ENCODE results near the gene SLC25A1. TPM values are rescaled to one million over a fixed set of nuclear protein-coding genes. Genes with fewer than 3 reads are reported as not detected.

The SLC25A1 gene
- total RNA-seq, 1 experiment from 2014 or later = 151 TPM

DNA sequence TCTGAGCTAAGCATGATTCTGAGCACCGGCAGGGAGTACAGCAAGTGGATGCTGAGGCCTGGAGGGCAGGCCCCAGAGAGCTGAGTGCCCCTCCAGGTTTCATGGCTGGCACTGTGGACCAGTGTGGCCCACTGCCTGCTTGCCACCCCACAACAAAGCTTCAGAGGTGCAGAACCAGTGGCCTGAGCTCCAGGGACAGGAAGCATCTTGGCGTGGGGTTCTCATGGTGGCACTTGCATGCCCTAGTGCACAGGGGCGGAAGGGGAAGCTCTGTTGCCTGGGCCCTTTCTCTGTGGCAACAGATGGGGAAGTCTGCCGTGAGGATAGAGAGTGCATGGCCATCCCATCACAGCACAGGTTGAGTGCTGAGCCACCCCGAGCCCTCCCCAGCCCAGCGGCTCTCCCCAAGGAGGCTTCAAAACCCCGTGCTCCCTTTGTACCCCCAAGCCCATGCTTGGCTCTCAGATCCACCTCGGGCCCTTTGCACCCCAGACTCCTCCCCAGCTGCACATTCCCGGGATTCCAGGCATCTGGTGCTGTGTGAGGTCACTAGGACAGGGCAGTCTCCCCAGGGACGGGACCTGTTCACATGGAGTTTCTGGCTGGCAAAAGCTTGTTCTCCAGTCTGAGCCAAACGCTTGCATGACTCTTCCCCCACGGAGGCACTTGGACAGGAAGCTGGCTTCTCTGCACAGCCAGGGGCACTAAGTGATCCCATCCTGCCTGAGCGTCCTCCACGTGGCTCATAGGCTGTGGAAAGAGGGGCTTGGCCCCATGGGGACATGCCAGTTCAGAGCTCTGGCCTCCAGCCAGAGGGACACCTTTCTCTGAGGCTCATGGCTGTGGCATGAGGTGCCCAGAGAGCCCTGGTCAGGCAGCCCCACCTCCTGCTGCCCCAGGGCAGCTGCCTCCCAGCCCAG is 4.2 kb downstream of the SLC25A1 start:
- H3K4me3 Mint-ChIP-seq = peak overlapping the region; percentile 35 to 44; a peak in 4 of 5 replicates
- no peak overlapping the region for H2BK5ac ChIP-seq (ENCODE audit: insufficient read length, low read length)
- H4K91ac ChIP-seq (ENCODE audit: insufficient read length, low read depth, low read length) = no peak overlapping the region
- H3T11ph ChIP-seq (ENCODE audit: low read length) = no peak overlapping the region
- peaks cover 6% of the 10 kb centered on the region for H3K79me1 ChIP-seq (ENCODE audit: insufficient read depth, low read depth, low read length, poor library complexity, severe bottlenecking)
- peaks cover 2% of the 10 kb centered on the region for H4K20me1 ChIP-seq (ENCODE audit: control insufficient read depth, insufficient read depth, insufficient read length)
- TF ChIP-seq, protein P1, sequence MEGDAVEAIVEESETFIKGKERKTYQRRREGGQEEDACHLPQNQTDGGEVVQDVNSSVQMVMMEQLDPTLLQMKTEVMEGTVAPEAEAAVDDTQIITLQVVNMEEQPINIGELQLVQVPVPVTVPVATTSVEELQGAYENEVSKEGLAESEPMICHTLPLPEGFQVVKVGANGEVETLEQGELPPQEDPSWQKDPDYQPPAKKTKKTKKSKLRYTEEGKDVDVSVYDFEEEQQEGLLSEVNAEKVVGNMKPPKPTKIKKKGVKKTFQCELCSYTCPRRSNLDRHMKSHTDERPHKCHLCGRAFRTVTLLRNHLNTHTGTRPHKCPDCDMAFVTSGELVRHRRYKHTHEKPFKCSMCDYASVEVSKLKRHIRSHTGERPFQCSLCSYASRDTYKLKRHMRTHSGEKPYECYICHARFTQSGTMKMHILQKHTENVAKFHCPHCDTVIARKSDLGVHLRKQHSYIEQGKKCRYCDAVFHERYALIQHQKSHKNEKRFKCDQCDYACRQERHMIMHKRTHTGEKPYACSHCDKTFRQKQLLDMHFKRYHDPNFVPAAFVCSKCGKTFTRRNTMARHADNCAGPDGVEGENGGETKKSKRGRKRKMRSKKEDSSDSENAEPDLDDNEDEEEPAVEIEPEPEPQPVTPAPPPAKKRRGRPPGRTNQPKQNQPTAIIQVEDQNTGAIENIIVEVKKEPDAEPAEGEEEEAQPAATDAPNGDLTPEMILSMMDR (conservative IDR thresholded peaks at IDR 0.05) = no peak
- H2BK12ac ChIP-seq (ENCODE audit: insufficient read length, low read depth, low read length) = no peak overlapping the region
- peak; percentile 65 for DNase-seq
- H3K4me1 ChIP-seq (ENCODE audit: insufficient read depth, low read length) = peaks cover 3% of the 10 kb centered on the region; the same call in 1 of the 2 replicates
- H3K27ac Mint-ChIP-seq = peak overlapping the region; percentile 74 to 81 (median 76); a peak in 5 of 7 replicates
- H2BK20ac ChIP-seq (ENCODE audit: low read depth, low read length, poor library complexity, severe bottlenecking) = no peak overlapping the region
- H3K4me2 ChIP-seq (ENCODE audit: insufficient read depth, insufficient read length, low read length) = no peak overlapping the region
- peak overlapping the region; percentile 21; the same call in 1 of the 2 replicates for H3K14ac ChIP-seq (ENCODE audit: insufficient read depth, low read length)
- H2AK5ac ChIP-seq (ENCODE audit: insufficient read length, low read length) = no peak overlapping the region
- no peaks in the 10 kb centered on the region for H3K9me3 ChIP-seq (ENCODE audit: control insufficient read depth, low read depth, low read length)
- peaks cover 21% of the 10 kb centered on the region for H3K27me3 Mint-ChIP-seq (ENCODE audit: low read depth)
- peaks cover 0 to 22% (median 15%) of the 10 kb centered on the region in 3 experiments; a peak in 5 of 7 replicates for H3K36me3 Mint-ChIP-seq (ENCODE audit: insufficient read depth in 1 of 3, low read depth in 3 of 3)
- H4K8ac ChIP-seq (replicated peaks; ENCODE audit: insufficient read length, low read depth, low read length) = no peak overlapping the region
- H4K5ac ChIP-seq (ENCODE audit: insufficient read length, low read depth, low read length) = no peak overlapping the region
- no peak overlapping the region for H3K23ac ChIP-seq (ENCODE audit: insufficient read length, low read depth, low read length)
- no peak overlapping the region for H2BK15ac ChIP-seq (ENCODE audit: low read depth, low read length)
- peaks cover 10% of the 10 kb centered on the region; the same call in 1 of the 2 replicates for H3K79me2 ChIP-seq (ENCODE audit: insufficient read depth, low read length)
- peaks cover 4% of the 10 kb centered on the region; the same call in 1 of the 2 replicates for H3K27me3 ChIP-seq (ENCODE audit: insufficient read depth, low read length)
- H3K27ac ChIP-seq (ENCODE audit: insufficient read length, low read depth, low read length) = peak overlapping the region; percentile 2
- no peak overlapping the region for H2BK120ac ChIP-seq (ENCODE audit: low read depth, low read length, poor library complexity, severe bottlenecking)
- peaks cover 46 to 52% of the 10 kb centered on the region in 2 experiments for H3K4me1 Mint-ChIP-seq
- peak overlapping the region; percentile 43 for H3K18ac ChIP-seq (ENCODE audit: insufficient read length, low read depth, low read length)
- no peaks in the 10 kb centered on the region for H3K9me3 Mint-ChIP-seq
- WGBS (ENCODE audit: extremely low coverage, insufficient read length, low lambda C conversion rate) = no CpG with 5 or more reads among the region's 14 CpGs
- no peak overlapping the region for H3K56ac ChIP-seq (ENCODE audit: insufficient read length, low read depth, low read length)
- no peak overlapping the region for H2AFZ ChIP-seq (ENCODE audit: low read length)
- peaks cover 20% of the 10 kb centered on the region for H3K23me2 ChIP-seq (ENCODE audit: insufficient read length, low read depth, low read length, poor library complexity, severe bottlenecking)
- H3K4ac ChIP-seq (ENCODE audit: low read depth, low read length) = no peak overlapping the region
- H3K9ac ChIP-seq (ENCODE audit: extremely low read depth, insufficient read length, low read length) = no peak overlapping the region

All from H9 (cell line).